ENCODE measurements around the gene LOXL4. TPM values are rescaled to one million over a fixed set of nuclear protein-coding genes. Genes with fewer than 3 reads are reported as not detected.

Gene LOXL4
- 1 to 10 TPM; 1.6 to 2.3 (median 1.7) TPM for total RNA-seq

DNA sequence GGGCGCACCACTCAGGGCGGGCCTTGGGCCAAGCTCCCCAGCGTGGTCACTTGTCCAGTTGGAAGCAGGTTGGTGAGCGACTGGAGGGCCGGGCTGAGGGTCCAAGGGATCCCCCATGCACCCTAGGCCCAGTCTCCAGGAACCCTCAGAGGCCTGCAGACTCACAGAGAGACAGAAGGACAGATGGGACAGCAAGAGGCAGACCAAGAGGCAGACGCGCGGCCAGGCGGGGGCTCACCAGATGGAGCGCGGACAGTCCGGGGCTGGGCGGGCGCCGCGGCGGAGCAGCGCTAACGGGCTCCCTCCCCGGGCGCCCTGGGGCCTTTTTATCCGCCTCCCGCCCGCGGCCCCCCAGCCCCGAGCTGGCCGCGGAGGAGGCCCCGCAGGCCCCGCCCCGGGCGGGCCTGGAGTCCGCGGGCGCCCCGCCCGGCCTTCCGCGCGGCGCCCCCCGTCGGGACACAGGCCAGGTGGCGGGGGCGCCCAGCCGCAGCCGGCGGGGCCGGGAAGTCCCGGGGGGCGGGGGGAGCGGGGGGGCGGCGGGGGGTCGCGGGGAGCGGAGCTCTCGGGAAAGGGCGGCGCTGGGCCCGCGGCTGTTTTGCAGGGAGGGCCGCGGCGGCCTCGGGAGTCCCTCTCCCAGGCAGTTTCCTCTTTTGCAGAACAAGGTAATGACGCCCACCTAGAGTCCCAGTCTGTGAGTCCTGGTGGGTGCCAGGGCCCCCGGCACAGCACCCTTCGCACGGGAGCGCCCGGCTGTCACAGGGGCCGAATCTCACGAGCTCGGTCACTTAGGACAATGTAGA lies at the start of gene LOXL4:
Gene LOXL4 (minus strand): TSS at position 301 of the 800 bp plus-strand sequence. CDS start 5,175 bp downstream, outside the sequence.
- H3K4me1 ChIP-seq, result peaks cover 40% of the 10 kb centered on the region
- 56% methylated on average over 5 of the region's 75 CpGs for WGBS
- H3K4me3 ChIP-seq, result peak within 1 kb of the TSS; percentile 52
- peaks cover 4% of the 10 kb centered on the region for H3K27me3 ChIP-seq
- TF ChIP-seq, protein P1, sequence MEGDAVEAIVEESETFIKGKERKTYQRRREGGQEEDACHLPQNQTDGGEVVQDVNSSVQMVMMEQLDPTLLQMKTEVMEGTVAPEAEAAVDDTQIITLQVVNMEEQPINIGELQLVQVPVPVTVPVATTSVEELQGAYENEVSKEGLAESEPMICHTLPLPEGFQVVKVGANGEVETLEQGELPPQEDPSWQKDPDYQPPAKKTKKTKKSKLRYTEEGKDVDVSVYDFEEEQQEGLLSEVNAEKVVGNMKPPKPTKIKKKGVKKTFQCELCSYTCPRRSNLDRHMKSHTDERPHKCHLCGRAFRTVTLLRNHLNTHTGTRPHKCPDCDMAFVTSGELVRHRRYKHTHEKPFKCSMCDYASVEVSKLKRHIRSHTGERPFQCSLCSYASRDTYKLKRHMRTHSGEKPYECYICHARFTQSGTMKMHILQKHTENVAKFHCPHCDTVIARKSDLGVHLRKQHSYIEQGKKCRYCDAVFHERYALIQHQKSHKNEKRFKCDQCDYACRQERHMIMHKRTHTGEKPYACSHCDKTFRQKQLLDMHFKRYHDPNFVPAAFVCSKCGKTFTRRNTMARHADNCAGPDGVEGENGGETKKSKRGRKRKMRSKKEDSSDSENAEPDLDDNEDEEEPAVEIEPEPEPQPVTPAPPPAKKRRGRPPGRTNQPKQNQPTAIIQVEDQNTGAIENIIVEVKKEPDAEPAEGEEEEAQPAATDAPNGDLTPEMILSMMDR (IDR thresholded peaks at IDR 0.05), result no peak
- TF ChIP-seq POLR2A (IDR thresholded peaks at IDR 0.05), result peak in 1 of 2 donors; percentile 44
- H3K9me3 ChIP-seq, result no peaks in the 10 kb centered on the region
- peak in 1 of 2 donors; percentile 79 for DNase-seq (ENCODE audit: low spot score in 2 of 2)
- peak within 1 kb of the TSS; percentile 78 for H3K27ac ChIP-seq
- H3K36me3 ChIP-seq, result no peaks in the 10 kb centered on the region

DNA sequence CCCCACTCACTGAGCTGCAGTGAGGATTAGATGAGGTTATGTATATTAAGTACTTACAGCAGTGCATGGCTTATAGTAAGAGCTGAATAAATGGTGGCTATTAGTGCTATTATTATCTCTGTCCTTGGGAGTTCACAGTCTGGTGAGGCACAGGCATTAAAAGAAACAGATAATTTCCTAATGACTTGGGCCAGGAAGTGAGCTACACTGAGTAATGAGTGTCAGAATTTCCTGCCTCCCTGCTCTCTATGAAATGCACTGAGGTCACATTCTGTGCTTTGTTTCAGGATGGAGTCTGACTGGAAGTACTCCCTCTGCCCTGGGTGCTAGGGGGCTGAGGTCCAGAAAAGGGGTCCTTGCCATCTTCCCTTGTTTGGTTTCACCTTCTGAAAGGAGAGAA lies 48.7 kb upstream of the LOXL4 start:
- TF ChIP-seq, protein P1 (IDR thresholded peaks at IDR 0.05), result no peak
- TF ChIP-seq EP300 (IDR thresholded peaks at IDR 0.05) (no peak), POLR2AphosphoS5 (IDR thresholded peaks at IDR 0.05) (no peak), POLR2A (IDR thresholded peaks at IDR 0.05) (no peak)
- no peaks in the 10 kb centered on the region for H3K9me3 ChIP-seq
- H3K36me3 ChIP-seq, result no peaks in the 10 kb centered on the region
- no peak overlapping the region for H3K27ac ChIP-seq
- peaks cover 43% of the 10 kb centered on the region for H3K4me1 ChIP-seq
- no peak for DNase-seq (ENCODE audit: low spot score in 2 of 2)
- H3K27me3 ChIP-seq, result no peaks in the 10 kb centered on the region
- H3K4me3 ChIP-seq, result no peak overlapping the region

DNA sequence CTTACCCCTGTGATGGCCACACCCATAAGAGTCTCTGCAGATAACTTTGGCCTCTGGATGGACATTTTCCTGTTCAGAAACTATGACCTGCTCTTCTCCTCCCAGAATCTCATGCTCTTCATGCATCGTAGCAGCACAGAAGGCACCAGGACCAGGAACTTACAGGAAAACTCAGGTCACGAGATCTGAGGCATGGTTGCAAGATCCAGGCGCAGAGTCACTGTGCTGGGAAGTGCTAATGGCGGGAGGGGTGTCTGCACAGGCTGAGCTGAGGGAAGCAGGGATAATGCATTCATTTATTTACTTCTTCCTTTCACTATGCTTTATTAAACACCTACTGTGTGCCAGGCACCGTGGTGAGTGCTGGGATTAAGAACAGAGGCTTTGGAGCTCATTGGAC lies 48.2 kb upstream of the LOXL4 start:
- WGBS, result 71% methylated on average over 5 of the region's 5 CpGs

DNA sequence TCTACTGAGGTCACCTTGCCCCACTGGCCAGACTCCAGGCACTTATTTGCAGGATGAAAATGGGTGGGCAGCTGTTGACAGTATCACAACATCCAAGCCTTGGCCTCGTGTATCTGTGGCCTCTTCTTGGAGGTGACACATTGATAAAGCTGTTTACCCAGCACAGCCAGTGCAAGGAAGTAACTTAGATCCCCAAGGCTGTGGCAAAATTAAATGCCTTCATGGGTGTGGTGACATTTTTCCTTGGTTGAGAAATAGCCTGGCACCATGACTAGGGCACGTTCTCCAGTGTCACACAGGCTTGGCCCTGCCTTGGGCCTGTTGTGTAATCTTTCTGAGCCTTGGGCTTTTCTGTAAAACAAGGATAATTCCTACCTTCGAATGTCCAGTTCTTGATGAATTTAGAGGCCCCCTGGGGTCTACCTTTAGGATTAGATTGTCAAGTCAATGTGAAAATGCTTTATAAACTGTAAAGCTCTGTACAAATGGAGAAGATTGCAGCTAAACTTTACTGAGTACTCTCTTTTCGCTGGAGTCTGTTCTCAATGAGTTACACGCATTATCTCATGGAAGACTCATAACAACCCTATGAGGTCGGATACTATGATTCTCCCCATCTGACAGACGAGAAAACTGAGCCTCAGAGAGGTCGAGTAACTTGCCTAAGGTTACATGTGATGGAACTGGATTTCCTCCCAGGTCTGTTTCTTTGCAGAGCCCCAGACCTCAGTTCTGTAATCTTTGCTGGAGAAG lies 46.7 kb upstream of the LOXL4 start:
- no peaks in the 10 kb centered on the region for H3K9me3 ChIP-seq
- TF ChIP-seq, protein P1 (IDR thresholded peaks at IDR 0.05), result no peak
- TF ChIP-seq POLR2AphosphoS5 (IDR thresholded peaks at IDR 0.05), result peak; percentile 66 to 96 (median 96)
- DNase-seq (ENCODE audit: low spot score in 2 of 2), result peak in 1 of 2 donors; percentile 89
- peak overlapping the region; percentile 66 for H3K27ac ChIP-seq
- peaks cover 50% of the 10 kb centered on the region for H3K4me1 ChIP-seq
- H3K27me3 ChIP-seq, result no peaks in the 10 kb centered on the region
- H3K36me3 ChIP-seq, result no peaks in the 10 kb centered on the region
- 48% methylated on average over 8 of the region's 8 CpGs for WGBS
- no peak overlapping the region for H3K4me3 ChIP-seq

More for the DNA sequence above, 48.2 kb upstream of the LOXL4 start:
- peak overlapping the region; percentile 33 for H3K27ac ChIP-seq
- TF ChIP-seq POLR2AphosphoS5 (IDR thresholded peaks at IDR 0.05) (no peak), POLR2A (IDR thresholded peaks at IDR 0.05) (no peak), EP300 (IDR thresholded peaks at IDR 0.05) (no peak)
- TF ChIP-seq, protein P1 (IDR thresholded peaks at IDR 0.05), result no peak
- H3K4me3 ChIP-seq, result no peak overlapping the region
- H3K9me3 ChIP-seq, result no peaks in the 10 kb centered on the region
- H3K36me3 ChIP-seq, result no peaks in the 10 kb centered on the region
- peaks cover 43% of the 10 kb centered on the region for H3K4me1 ChIP-seq
- DNase-seq (ENCODE audit: low spot score in 2 of 2), result no peak
- no peaks in the 10 kb centered on the region for H3K27me3 ChIP-seq

- H3K4me1 ChIP-seq, result peaks cover 53% of the 10 kb centered on the region
- TF ChIP-seq EP300 (IDR thresholded peaks at IDR 0.05) (no peak), POLR2A (IDR thresholded peaks at IDR 0.05) (no peak), POLR2AphosphoS5 (IDR thresholded peaks at IDR 0.05) (no peak)
- TF ChIP-seq, protein P1 (IDR thresholded peaks at IDR 0.05), result no peak
- H3K9me3 ChIP-seq, result no peaks in the 10 kb centered on the region
- no peaks in the 10 kb centered on the region for H3K36me3 ChIP-seq
- H3K4me3 ChIP-seq, result no peak overlapping the region
- WGBS, result 69% methylated on average over 3 of the region's 3 CpGs
- peaks cover 5% of the 10 kb centered on the region for H3K27me3 ChIP-seq
- DNase-seq (ENCODE audit: low spot score in 2 of 2), result no peak
- H3K27ac ChIP-seq, result peak overlapping the region; percentile 66
Measured at GRCh38 chr10:98313598-98313997, 45.6 kb upstream of the LOXL4 start.

All from suprapubic skin (tissue), 4 donors.